ENCODE results near the gene THADA.

The THADA gene

DNA sequence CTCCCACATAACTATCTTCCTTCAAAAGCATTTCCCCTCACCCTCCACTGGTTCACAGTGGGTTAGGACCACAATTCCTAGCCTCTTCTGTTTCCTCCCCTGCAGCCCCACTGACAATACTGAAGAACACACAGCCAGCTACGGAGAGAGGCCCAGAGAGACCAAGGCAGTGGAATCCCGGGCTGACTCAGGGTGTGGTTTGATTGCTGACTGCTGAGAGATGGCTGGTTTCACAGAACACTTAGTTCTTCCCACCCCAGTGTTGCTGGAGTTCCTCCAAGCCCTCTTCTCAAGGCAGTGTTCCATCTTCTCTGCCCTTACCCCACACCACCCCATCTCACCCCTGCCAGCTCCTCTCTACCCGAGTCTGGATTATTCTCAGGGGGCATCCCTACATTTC, 326.1 kb downstream of the THADA start:
- intact Hi-C loops (cut with DNase I), result no loop called here
- peak in 2 of 10 donors; percentile 14 to 27 for DNase-seq

DNA sequence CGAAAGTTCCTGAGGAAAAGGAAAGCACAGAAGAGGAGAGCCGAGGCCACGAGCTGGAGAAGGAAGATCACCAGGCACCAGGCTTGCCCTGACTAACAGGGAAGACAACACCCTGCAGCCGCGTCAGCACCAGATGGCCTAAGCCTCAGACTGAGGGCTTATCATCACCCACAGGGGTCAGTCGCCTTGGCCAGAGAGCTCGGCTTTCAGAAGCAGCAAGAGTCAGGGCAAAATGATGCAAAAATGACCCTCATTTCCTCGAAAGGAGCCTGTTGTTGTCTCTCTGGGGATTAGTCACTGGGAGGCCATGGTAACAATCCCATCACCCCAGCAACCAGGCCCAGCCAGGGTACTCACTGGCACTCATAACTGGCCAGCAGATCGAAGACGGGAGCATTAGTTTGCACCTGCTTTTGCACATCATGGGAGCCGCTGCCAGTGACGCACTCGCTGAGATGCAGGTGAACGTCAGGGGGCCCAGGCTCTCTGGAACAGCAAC, 326.7 kb downstream of the THADA start:
- intact Hi-C loops (cut with DNase I), result no loop called here
- DNase-seq, result peak in 2 of 10 donors; percentile 23 to 85

DNA sequence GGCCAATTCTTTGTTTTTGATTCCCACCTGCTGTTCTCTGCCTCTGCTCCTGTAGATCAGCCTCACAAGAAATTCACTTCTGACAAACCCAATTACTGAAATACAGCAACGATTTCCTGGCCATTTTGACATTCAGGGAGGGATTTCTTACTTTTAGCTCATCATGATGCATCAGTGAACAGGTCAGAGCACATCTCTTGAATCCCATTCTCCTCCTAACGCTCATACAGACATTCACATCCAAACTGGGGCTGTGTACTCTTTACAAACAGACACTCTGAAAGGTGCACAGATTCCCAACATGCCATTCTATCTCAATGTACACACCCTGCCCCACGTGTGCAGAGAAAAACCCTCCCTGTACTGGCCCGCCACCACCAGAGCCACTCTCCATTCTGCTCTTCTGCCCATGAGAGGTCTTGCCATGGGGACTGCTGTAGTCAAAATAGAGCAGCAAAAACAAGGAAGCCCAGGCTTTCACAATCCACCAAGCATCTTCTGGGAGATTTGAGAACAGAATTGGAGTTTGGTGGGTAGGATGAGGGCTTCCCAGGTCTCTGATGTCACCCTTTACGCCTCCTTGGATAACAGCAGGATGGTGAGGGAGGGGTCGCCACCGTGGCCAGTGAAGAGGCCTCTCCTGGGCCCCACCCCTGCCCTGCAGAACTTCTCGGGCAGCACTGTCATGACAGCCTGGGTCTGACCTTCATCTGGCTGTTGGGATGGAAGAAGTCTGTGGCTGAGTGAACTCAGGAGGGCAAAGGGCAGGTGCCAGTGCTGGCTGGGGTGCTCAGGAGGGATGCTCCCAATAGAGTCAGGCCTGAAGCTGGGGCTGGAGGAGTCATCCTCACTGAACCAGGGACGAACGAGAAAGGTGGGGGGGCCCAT, 327.5 kb downstream of the THADA start:
- intact Hi-C loops (cut with DNase I), result no loop called here
- DNase-seq, result no peak

DNA sequence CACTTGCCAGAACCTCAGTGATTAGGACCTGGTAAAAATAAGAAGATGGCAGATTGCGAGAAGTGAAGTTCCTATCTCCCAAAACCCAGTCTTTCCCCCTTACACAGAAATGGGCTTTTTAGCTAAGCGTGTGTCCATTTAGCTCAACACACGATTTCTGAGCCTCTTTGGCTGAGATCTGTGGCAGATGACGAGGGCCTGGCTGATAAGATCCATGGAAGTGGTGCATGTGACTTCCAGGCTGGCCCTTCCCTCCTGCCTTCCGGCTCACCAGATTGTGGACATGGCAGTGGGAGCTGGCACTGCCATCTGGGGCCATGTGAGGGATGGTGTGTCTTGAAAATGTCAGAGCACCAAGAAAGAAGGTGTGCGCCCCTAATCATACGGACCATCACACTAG, 328.5 kb downstream of the THADA start:
- intact Hi-C loops (cut with DNase I), result no loop called here
- no peak for DNase-seq

DNA sequence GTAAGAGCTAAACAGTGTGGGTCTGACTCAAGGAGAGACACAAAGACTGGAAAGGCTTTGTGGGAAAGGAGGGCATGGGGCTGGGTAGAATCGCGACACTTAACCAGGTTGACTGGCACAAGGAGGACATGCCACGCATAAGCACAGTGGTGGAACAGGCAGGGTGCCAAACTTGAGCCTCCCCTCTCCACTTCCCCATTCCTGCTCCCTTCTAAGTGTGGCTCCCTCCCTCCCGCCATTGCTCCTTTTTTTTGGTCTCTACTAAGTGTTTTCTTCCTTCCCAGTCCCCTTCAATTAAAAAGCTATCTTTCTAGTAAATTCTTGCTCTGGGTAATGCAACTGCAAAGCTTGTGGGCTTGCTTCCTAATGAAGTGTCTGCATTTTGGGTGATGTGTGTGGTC, 329.1 kb downstream of the THADA start:
- intact Hi-C loops (cut with DNase I), result no loop called here
- peak in 3 of 10 donors; percentile 27 to 85 (median 30) for DNase-seq

DNA sequence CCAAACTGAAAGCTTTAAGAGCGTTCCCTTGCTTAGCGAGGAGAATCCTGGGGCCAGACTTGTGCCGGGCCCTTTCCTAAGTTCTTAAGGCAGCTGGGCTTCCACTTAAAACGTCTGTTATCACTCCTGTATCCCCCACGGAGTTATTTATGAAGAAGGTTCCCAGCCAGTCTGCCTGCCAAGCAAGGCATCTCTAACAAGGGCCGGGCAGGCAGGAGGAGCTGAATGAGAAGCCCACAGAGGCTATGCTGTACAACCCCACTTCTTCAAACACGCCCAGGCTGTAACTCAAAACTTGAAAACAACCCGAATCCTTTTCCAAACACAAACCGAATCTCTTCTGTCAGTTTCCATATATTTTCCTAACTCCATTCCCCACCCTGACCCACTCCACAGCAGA, 330.4 kb downstream of the THADA start:
- intact Hi-C loops (cut with DNase I), result no loop called here
- no peak for DNase-seq

DNA sequence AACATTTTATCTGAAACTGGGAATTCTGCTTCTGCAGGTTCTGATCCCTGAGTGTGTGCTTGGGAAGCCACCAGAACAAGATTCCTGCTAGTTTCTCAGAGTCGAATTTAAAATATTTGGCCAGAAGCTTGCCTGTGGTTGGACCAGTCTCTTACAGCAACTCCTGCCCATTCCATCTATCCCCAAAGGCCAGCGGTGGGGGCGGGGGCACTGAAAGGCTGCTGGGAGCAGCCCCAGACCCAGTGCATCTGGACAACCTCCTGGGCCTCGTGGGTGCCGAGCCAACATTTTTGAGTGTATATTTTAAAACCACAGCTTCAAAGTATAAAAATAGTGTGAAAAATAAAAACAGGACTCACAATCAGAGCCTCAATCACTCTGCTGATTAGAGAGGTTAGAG, 330.8 kb downstream of the THADA start:
- intact Hi-C loops (cut with DNase I), result no loop called here
- DNase-seq, result no peak

DNA sequence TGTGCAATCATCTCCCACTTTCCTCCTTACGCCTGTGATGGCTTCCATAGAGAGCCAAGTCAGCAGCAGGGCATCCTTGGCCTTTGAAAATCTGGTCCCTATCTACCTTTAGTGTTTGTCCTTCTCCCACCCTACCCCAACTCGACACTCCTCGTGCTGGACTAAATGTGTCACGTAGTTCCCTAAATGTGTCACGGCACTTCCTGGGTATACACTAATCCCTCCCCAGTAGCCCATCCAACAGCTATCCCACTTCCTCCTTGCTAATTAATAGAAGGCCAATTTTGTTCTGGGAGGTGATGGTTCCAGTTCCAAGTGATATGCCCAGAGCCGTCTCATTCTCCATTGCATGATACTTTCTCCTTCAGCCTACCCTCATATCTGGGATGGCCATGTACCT, 332.9 kb downstream of the THADA start:
- no peak for DNase-seq
- intact Hi-C loops (cut with DNase I), result no loop called here

DNA sequence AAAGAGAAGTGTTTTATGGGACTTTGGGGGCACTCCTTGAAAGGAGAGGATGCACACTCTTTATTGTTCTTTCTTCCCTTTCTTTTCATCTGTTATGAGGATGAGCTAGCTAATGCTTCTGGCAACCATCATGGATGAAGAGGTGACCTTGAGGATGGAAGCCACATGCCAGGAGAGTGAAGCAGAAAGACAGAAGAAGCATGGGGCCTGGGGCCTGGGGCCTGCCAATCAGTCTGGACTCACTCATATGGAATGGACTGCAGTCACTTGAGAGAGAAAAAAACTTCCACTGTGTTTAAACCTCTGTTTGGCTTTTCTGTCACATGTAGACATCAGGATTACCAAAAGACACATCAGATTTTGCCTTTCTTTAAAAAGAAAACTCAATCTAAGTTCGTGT, 333.6 kb downstream of the THADA start:
- no peak for DNase-seq
- intact Hi-C loops (cut with DNase I), result no loop called here

DNA sequence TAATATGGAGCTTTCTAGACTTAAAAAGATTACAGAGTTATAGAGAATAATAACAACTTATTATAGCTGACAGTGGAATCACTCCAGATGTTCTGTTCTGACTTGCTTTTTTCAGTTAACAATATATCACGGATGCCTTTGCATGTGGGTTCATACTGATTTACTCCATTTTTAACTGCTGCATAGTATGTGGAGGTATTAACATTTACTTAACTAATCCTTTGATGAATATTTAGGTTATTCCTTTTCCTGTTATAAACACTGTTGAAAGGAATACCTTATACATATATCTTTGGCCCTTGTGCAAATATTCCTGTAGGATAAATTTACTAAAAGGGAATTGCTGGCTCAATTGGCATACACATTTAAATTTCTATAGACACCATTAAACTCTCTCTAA, 336.3 kb downstream of the THADA start:
- intact Hi-C loops (cut with DNase I), result no loop called here

DNA sequence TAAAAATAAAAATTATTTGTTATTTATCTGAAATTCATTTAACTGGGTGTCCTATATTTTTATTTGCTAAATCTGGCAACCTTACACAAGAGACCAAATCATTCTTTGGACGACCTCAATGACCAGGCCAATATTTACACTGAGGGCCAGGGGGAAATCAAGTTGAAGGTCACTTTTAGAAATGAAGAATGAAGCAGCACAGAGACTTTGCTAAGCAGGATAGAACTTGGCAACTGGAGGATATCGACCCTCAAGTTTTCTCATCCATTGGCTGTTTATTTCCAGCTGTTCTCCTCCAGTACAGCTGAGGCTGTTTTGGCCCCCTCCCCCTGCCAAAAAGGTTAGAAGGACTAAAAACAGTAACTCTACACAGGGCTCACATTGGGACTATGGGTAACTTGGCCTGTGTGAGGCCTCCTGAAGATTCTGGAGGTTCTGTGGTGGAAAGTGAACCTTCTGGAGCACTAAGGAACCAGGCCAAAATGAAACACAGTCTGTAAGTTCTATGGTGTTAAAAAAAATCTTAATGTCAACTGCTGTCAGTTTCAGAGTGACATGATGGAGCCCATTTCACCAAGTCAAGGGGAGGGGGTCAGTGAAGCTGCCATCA, 337.2 kb downstream of the THADA start:
- intact Hi-C loops (cut with DNase I), result no loop called here
- DNase-seq, result no peak

More for the DNA sequence above, 336.3 kb downstream of the THADA start:
- DNase-seq, result no peak

DNA sequence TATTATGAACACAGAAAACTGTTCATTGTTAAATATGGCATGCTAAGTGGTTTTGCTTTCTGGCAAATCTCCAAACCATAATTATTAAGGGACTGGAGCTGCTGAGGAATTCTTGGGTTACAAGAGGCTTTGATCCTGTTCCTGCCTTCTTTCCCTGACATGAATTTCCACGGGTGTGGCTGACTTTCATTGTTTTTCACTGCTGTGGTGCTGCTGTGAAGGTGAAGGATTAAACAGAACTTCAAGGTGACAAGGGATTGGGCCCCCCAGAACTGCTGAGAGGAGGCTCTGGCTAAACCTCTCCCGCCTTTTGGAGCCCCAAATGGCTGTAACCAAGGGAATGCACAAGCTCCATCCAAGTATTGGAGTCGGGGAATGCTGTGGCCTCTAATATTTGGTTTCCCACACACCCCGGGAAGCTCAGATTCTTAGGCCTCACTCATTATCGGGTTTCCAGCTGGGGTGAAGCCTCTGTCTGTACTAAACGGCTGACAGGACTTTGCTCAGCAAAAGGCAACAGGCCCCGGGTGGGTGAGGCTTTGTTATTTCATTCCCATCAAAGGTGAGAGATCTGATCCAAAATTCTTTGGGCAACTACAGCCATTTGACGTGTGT, 340.4 kb downstream of the THADA start:
- intact Hi-C loops (cut with DNase I), result no loop called here
- DNase-seq, result no peak

DNA sequence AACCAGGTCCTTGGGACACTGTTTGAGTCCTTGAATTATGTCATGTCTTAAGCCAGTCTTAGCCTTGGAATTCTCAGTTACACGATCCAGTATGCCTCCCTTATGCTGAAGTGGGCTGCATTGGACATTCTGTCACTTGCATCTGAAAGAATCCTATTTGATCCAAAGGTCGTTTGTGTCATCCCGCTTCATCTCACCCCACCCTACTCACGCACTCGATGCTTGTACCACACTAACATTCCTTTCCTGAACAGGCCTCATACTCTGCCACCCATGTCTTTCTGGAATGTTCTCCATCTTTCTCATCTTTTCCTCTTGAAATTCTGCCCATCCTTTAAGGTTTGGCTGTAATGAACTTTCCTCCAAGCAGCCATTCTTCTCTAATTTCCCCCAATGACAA, 341.5 kb downstream of the THADA start:
- no peak for DNase-seq
- intact Hi-C loops (cut with DNase I), result no loop called here

DNA sequence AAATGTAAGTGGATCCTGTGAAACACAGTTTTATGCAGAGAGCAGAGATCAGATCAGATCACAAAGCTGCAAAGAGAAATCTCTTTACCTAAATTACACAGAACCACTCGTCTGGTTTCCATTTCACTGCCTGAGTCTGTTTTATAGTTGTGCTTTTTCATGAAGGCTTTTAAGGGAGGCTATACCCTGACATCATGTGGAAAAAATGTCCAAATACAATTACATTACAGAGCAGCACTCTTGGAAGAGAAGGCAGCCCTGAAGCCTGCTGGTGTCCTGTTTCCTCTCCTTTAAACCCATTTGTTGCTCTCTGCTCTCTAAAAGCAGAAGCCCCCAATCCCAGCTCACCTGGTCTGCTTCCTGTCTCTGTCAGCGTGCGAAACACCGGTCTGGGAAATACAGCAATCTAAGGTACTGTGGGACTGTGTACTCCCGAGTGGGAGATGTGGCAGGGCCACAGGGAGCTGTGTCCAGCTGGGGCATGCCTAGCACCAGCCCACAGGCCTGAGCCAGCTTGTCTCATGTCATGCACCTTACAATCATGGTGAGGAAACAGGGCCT, 344.6 kb downstream of the THADA start:
- DNase-seq, result no peak
- intact Hi-C loops (cut with DNase I), result no loop called here

DNA sequence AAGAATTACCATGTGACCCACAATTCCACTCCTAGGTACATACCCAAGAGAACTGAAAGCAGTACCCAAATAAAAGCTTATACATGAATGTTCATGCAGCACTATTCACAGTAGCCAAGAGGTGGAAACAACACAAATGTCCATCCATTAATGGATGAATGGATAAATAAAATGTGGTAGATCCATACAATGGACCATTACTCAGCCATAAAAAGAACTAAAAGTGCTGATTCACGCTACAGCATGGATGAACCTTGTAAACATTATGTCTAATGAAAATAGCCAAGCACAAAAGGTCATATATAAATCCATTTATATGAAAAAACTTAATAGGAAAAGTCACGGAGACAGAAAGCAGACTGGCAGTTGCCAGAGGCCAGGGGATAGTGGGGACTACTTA, 345.8 kb downstream of the THADA start:
- intact Hi-C loops (cut with DNase I), result no loop called here
- DNase-seq, result no peak

DNA sequence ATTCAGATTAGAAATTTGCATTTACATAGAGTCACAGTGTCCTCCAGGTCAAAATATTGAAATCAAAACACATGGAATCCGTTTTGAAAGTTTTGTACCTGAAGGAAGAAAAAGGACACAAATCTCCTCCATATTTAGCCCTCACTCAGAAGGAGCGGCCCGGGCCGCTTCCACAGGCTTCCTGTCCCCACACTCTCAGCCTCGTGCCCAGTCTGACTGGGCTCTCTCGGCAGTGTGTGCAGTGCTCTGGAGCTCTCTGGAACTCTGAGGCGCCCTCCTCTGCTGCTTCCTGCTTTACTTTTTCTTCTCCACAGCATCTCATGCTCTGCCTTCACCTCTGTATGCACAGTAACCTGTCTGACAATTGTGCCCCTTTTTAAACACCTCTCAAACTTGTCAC, 347.2 kb downstream of the THADA start:
- intact Hi-C loops (cut with DNase I), result no loop called here
- DNase-seq, result no peak

DNA sequence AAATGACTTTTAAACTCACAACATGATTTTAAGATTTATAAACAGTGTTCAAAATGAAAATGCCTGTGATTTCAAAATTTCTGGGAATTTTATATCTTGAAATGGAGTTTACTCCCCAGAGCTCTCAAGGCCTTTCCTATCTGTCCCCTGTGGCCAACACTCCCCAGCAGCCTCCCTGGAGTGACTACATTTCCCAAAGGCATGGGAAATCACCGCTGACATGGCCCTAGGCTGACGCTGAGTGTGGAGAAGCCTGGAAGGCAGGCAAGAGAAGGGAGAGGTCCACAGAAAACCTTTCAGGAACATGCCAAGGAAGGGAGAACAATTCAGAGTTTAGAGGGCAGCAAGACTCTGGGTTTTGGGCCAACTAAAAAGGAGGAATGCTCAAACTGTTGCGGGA, 349.2 kb downstream of the THADA start:
- intact Hi-C loops (cut with DNase I), result no loop called here
- no peak for DNase-seq

DNA sequence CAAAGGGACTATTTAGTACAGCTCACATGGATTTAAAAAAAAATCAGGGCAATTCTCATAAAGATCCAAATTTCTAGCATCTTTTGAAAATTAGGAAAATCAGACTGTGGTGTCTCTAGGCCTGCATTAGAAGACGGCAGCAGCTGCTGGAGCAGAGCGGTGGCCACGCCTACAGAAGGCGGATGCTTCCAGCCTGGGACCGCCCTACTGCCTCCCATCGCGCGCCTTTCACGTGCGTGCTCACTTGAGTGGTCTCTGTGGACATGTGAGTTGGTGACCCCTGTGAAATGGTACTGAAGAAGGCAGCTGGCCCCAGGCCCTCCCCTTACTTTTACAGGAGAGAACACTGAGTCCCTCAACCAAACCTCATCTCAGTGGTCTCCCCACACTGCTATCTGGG, 354.3 kb downstream of the THADA start:
- intact Hi-C loops (cut with DNase I), result no loop called here
- peak in 1 of 10 donors; percentile 49 for DNase-seq

DNA sequence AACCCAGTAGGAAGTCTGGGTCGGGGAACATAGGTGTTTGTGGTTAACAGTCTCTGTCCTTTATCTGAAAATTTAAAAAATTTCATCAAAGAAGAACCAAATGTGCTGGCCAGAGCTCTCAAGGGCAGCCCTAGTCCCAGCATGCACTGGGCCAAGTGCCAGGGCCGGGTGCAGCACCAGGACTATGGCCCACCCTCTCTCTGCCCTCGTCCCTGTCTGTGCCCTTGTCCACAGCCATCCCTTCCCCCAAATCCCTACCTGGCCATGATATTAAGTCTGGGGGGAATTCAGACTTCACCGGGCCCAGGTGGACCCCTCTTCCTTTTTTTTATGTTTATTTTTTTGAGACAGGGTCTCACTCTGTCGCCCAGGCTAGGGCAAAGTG, 355.1 kb downstream of the THADA start:
- no peak for DNase-seq
- intact Hi-C loops (cut with DNase I), result no loop called here

DNA sequence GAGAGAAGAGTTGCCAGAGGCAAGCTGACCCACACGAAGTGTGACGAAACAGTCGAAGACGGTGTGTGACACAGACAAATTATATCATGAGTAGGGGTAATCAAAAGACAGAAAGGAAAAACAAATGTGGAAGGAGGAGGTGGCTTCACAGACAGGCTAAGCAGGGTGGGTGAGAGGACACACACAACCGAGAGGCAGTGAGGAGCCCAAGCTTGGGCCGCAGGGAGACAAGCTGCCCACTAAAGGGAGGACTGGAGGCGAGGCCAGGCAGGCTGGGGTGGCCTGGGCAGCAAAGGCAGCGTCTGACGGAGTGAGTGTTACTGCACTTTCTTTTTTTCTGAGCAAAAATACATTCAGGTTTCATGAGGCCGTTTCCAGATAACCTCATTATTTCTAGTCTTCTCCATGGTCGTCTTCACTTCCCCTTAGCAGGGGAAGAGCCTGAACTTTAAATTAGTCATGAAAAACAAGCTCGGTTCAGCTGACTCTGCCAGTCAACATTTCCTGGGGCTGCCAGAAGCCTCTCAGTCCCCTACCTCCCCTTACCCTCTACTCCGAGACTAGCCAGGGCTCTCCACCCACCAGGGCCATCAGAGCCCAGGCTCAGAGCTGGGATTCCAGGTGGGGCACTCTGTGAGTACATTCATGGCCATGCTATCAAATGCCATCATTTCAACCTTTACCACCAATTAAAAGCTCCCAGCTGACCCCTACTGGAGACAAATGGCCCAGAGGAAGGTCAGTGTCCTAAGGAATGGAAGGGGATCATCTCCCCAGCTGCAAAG, 355.7 kb downstream of the THADA start:
- DNase-seq, result no peak
- intact Hi-C loops (cut with DNase I), result no loop called here

DNA sequence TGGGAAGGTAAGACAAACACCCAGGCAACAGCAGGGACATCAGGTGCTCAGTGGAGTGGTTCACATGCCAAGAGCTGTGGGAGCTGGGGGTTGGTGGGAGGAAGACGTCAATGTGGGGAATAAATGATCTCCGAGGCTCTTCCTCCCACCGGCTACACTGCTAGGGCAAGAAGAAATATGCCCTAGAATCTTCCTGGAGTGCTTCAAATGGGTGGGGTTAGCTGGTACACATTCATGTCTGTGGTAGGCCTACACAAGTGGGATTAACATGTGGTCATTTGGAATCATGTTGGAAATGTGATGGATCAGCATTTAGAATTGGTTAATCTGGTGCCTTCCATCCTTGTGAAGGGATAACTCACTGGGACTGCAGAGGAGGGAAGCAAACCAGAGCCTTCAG, 357.0 kb downstream of the THADA start:
- intact Hi-C loops (cut with DNase I), result no loop called here

More for the DNA sequence above, 357.0 kb downstream of the THADA start:
- DNase-seq, result no peak
